Psoas muscle (tissue), 8 donors: Measurements from ENCODE around the gene ZNF175. TPM values are rescaled to one million over a fixed set of nuclear protein-coding genes. Genes with fewer than 3 reads are reported as not detected.

Experiments
- ATAC-seq, 4 donors: fragments of 200-7000 bp; cut with Tn5 transposase; one replicate each; pipeline ENCODE4 v1.9.1; 2020; ENCODE audit warnings: moderate library complexity in 3 of 4, mild to moderate bottlenecking in 2 of 4
- DNase-seq, 2 donors: peaks; one replicate each; pipeline ENCODE4 v3.0.0-alpha.2; 2020
- H3K27ac ChIP-seq: fragments of 200-600 bp; one replicate; pipeline ENCODE4 v1.8.0; 2022
- H3K27me3 ChIP-seq, 3 donors: fragments of 200-600 bp in 1 of 3; one replicate each; pipeline versions ENCODE4 v1.6.1 to v1.8.0; 2013 to 2022; ENCODE audit warnings: low read length in 2 of 3, mild to moderate bottlenecking in 2 of 3, moderate library complexity in 1 of 3; ENCODE audit not compliant: insufficient read depth in 3 of 3
- H3K36me3 ChIP-seq, 2 donors: fragments of 200-600 bp in 1 of 2; one replicate each; pipeline versions ENCODE4 v1.6.1 to v1.8.0; 2013 to 2022; ENCODE audit warnings: low read depth in 1 of 2, mild to moderate bottlenecking in 1 of 2, moderate library complexity in 1 of 2; ENCODE audit not compliant: insufficient read depth in 1 of 2
- H3K4me1 ChIP-seq: fragments of 200-600 bp; one replicate; pipeline ENCODE4 v1.8.0; 2022
- H3K4me3 ChIP-seq: fragments of 200-600 bp; one replicate; pipeline ENCODE4 v1.8.0; 2022; ENCODE audit warnings: mild to moderate bottlenecking
- H3K9me3 ChIP-seq: fragments of 200-600 bp; one replicate; pipeline ENCODE4 v1.8.0; 2022
- CTCF ChIP-seq: fragments of 200-600 bp; IDR thresholded peaks from one replicate; pipeline ENCODE4 v1.8.0; 2022; ENCODE audit warnings: antibody characterized with exemption
- WGBS, 3 donors: extraction: QIAGEN DNeasy Blood & Tissue Kit; methylation state at CpG; one replicate each; pipeline versions ENCODE4 v1.1.6 to v1.1.7; 2013; 5-methylcytosine and 5-hydroxymethylcytosine counted together
- intact Hi-C, 2 donors: fragments of 100-400 bp; cut with DNase I; formaldehyde crosslinking; loops; one replicate each; pipeline versions ENCODE4 v1.11.0 to v1.14.2; 2022
- polyA plus RNA-seq, 3 donors: library from polyadenylated mRNA; stranded (reverse); fragments of 200-250 nt; gene quantifications; one replicate each; pipeline ENCODE4 v1.2.3, GENCODE V29; 2013
- total RNA-seq, 4 donors: library from RNA; stranded (reverse); fragmentation: NEBNext Ultra II Directional in 2 of 4; extraction: Animal tissue kit (Norgen Biotek cat#: 25700) in 2 of 4; gene quantifications; one replicate each; pipeline versions ENCODE4 v1.2.1 to v1.2.4, GENCODE V29; 2021 to 2023
- donor health status: healthy with polysubstance abuse.
- donor health status: DM: no; HTN: no; CAD: no; lungs with moderate emphysema.
- donor health status: Bipolar disorder and iron deficiency.
- donor health status: healthy.
- donor health status: DM: yes; HTN: yes; CAD: no.
- donor health status: DM: no; HTN: no; CAD: no.
- donor health status: DM: no; HTN: no; CAD: no.
- donor health status: DM: yes; HTN: yes; CAD: no.

The ZNF175 gene
- total and polyA plus RNA-seq, 7 donors = 2.3 to 8.9 (median 5.0) TPM

GRCh38 chr19:51560339-51560738 is 10.7 kb upstream of the ZNF175 start:
- H3K27me3 ChIP-seq = peaks cover 10 to 21% (median 12%) of the 10 kb centered on the region in 3 donors
- ATAC-seq (no peak), DNase-seq (no peak)
- H3K36me3 ChIP-seq = no peaks in the 10 kb centered on the region
- intact Hi-C loops = loop anchor here in 1 of 2 donors (5.0 kb wide), 1 partner anchor 37 kb away; no protein-coding TSS in a partner anchor
- no peak overlapping the region for H3K4me3 ChIP-seq
- 23 to 26% (median 25%) methylated on average over 4 of the region's 4 CpGs for WGBS, 3 donors
- no peaks in the 10 kb centered on the region for H3K9me3 ChIP-seq
- H3K4me1 ChIP-seq = no peaks in the 10 kb centered on the region
- no peak overlapping the region for H3K27ac ChIP-seq
- TF ChIP-seq CTCF = no peak

DNA sequence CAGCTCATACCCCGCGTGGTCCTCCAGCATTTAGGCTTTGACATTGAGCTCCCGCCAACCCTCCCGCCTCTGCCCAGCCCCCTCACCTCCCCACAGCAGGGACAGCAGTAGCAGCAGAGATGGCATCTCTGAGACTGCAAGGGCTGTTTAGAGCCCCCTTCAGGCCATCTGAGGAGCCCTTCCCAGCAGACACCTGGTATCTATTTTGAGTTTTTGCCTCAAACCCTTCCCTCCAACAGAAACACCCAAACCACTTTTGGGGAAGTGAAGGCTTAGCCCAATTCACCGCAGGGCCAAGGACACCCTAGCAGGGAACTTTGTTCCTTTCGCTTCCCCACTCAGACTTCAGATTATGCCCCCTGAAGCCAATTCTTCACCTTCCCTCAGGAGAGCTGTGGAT is 6.3 kb upstream of the ZNF175 start:
- intact Hi-C loops = loop anchor here in 1 of 2 donors (5.0 kb wide), 1 partner anchor 33 kb away; no protein-coding TSS in a partner anchor
- H3K4me1 ChIP-seq = no peaks in the 10 kb centered on the region
- H3K9me3 ChIP-seq = no peaks in the 10 kb centered on the region
- ATAC-seq = no peak
- peaks cover 0 to 20% (median 18%) of the 10 kb centered on the region in 3 donors for H3K27me3 ChIP-seq
- WGBS, 3 donors = 29 to 44% (median 39%) methylated on average over 5 to 6 of the region's 6 CpGs
- TF ChIP-seq CTCF = no peak
- H3K4me3 ChIP-seq = no peak overlapping the region
- no peak for DNase-seq
- H3K27ac ChIP-seq = no peak overlapping the region
- no peaks in the 10 kb centered on the region for H3K36me3 ChIP-seq

DNA sequence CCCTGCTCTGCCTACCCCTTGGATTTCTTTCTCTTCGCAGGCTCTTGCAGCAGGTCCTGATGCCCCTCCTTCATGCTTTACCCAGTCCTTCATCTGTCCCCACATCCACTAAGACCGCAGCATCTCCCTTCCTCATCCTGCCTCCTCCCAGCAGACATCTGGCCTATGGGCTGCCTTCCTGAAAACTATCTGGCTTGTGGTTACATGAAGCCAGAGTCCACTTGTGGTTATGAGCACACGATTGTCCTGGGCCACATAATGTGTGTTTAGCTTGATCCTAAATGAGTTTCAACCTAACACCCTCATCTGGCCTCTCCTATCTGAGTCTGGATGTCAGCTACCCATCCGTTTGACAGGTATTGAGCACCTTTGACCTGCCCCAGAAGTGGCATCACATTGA is 5.5 kb upstream of the ZNF175 start:
- ATAC-seq (no peak), DNase-seq (no peak)
- WGBS, 3 donors = 61 to 64% (median 63%) methylated on average over 4 of the region's 4 CpGs
- intact Hi-C loops = no loop called here
- TF ChIP-seq CTCF = no peak
- Histone ChIP-seq H3K27ac (no peak overlapping the region), H3K27me3 (peaks cover 0 to 18% (median 16%) of the 10 kb centered on the region in 3 donors), H3K4me3 (no peak overlapping the region), H3K9me3 (no peaks in the 10 kb centered on the region), H3K4me1 (no peaks in the 10 kb centered on the region), H3K36me3 (no peaks in the 10 kb centered on the region)

- Histone ChIP-seq H3K36me3 (no peaks in the 10 kb centered on the region), H3K27ac (no peak overlapping the region), H3K9me3 (no peaks in the 10 kb centered on the region), H3K27me3 (peaks cover 0 to 18% (median 13%) of the 10 kb centered on the region in 3 donors), H3K4me3 (no peak overlapping the region), H3K4me1 (no peaks in the 10 kb centered on the region)
- ATAC-seq (no peak), DNase-seq (no peak)
- no peak for TF ChIP-seq CTCF
- intact Hi-C loops = no loop called here
- 77 to 78% (median 77%) methylated on average over 8 of the region's 8 CpGs for WGBS, 3 donors
These were observed 4.5 kb upstream of the ZNF175 start for GRCh38 chr19:51566489-51567100.

DNA sequence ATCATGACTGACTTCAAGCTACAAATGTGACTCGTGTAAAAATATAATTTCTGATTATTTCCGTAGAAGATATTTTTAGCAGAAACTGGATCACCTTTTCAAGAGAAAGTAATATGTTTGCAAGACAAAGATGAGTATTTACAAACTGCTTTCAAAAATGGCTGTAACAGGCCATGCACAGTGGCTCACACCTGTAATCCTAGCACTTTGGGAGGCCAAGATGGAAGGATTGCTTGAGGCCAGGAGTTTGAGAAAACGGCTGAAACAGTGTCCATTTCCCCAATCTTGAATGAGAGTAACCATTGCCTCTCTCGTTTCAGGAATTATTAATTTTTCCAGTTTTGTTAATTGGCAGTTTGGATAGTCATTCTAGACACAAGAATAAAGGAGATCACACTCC is 3.5 kb upstream of the ZNF175 start:
- Histone ChIP-seq H3K4me3 (no peak overlapping the region), H3K36me3 (no peaks in the 10 kb centered on the region), H3K27ac (no peak overlapping the region), H3K9me3 (no peaks in the 10 kb centered on the region), H3K4me1 (peaks cover 7% of the 10 kb centered on the region), H3K27me3 (peaks cover 0 to 18% (median 13%) of the 10 kb centered on the region in 3 donors)
- TF ChIP-seq CTCF = no peak
- 71 to 75% (median 72%) methylated on average over 4 of the region's 4 CpGs for WGBS, 3 donors
- no peak for ATAC-seq
- no peak for DNase-seq
- intact Hi-C loops = no loop called here
